IPS-11a (cell line): ENCODE measurements around the gene NOP58.
"Not testable (repeated sequence)": the region's sequence is repeated elsewhere in the genome, so short reads cannot be mapped to it uniquely, and the experiment has no call there.

Source experiments
- H3K4me3 ChIP-seq: one replicate; pipeline ENCODE4 v1.5.1; 2013; ENCODE audit warnings: low read depth, low read length, control low read depth

The NOP58 gene

GRCh38 chr2:202306034-202306433 is 40.5 kb downstream of the NOP58 start:
- no peak overlapping the region for H3K4me3 ChIP-seq

DNA sequence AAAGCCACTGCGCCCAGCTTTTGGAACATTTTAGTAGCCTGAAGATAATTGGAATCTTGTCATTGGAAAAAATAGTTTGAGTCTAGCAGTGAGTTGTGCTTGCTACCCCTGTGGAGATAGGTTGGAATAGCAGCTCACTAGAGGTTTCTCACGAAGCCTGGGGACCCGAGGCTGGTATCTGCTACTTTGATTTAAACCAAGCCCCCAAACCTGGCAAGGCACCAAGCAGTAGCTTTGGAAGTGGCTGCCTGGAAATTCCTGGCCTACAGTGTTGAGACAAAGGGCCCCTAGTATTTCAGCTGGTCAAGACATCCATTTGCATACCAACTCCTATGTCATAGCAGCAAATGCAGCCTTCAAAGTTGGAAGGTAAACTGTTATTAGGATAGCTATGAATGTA is 42.1 kb downstream of the NOP58 start:
- no peak overlapping the region for H3K4me3 ChIP-seq

DNA sequence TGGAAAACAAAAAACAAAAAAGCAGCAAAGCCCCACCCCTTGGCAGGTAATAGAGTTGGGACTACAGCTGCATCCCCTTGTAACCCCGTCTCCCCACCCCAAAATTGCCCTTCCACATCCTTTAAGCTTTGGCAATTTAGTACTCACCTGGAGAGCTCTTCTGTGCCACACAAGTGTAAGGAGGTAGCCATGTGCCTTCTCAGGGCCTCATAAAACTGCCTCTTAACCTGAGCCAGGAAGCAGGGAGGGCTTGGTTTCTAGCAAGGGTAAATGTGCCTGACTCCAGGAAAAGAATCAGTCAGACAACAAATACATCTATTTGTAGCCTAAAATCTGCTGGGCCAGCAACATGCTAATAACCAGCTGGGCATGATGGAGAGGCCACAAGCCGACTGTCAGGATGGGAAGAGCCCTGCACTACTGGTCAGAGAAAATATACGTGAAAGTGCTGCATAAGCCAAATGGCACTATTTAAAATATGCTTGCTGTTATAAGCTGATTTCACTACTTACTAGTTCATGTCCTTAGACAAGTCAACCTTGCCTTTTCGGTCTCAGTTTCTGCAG is 46.3 kb downstream of the NOP58 start:
- H3K4me3 ChIP-seq: no peak overlapping the region

DNA sequence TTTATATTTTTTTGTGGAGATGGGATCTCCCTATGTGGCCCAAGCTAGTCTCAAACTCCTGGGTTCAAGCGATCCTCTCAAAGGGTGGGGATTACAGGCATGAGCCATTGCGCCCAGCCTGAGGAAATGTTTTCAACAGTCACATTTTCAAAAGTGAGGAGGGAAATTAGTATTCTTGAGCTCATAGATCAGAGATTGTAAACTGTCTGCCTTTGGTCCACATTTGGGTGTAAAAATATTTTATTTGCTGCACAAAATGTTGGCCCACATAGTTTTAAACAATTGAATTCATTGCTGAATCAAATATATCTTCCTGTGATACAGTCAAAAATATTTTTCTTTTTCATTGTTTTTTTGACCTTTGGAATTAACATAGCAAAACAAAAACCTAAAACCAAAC is 48.6 kb downstream of the NOP58 start:
- H3K4me3 ChIP-seq: no peak overlapping the region

DNA sequence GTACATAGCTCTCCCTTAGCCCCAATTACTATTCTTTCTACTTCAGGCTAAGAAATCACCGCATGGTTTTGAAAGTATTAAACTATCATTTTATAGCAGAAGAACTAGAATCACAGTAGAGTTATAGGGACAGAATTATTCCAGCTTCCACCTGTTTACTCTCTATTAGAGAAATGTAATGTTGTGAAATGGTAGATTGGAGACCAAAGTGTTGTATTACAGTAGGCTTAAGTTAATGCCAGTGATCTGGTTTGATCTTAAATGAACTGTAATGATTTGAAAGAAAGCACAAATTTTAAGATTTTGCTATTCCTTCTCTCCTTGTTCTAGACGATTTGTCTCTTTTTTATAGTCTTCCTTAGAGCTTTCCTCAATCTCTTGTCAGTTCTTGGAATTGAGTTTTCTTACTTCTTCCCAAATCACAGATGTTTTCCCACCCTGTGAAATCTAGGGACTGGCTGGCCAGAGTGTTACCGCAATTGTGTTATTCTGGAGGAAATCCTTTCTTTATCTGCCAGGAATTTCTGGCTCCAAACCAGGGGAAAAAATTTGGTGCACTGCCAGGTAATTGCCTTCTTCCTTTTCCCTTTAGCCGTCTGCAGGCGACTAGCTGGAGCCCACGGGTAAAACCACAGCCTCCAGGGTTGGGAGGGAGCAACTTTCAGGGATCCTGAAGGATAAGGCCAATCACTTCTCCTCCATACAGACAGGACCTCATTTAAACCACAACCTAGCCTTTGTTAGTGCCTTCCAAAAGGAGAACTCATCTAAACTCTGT is 51.7 kb downstream of the NOP58 start:
- no peak overlapping the region for H3K4me3 ChIP-seq

GRCh38 chr2:202320362-202320761 is 54.8 kb downstream of the NOP58 start:
- H3K4me3 ChIP-seq: not testable (repeated sequence)

- no peak overlapping the region for H3K4me3 ChIP-seq
Observed at GRCh38 chr2:202322435-202322834, 56.9 kb downstream of the NOP58 start.

- no peak overlapping the region for H3K4me3 ChIP-seq
Observed at GRCh38 chr2:202327858-202328257, 62.3 kb downstream of the NOP58 start.

DNA sequence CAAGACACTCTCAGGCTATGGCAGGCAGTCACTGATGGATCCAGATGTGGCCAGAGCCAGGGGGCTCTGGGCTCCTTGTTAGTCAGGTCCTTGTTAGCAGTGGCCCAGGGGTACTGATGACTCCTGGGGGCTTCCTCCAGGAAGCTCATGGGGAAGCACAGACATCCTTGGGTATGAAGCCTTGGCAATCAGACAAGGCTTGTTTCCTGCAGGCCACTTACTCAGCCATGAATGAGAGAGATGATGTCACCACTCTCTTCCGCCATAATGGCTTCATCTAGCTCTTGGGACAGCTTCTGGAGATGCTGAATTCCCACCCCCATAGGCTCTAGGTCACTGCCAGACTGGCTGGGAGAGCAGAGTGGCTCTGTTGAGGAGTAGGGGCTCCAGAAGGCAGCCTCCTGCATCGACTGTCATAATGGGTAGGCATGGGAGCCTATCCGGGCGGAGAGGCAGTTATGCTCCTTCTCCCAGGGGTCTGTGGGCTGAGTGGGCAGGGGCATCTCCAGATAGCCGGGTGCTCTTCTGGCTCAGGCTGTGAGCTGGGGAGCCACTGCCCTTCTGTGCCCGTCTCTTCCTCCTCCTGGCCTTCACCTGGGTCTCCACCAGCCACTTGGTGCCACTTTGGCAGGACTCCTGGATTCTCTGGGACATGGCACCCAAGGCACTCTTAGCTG is 70.4 kb downstream of the NOP58 start:
- H3K4me3 ChIP-seq: no peak overlapping the region

GRCh38 chr2:202337151-202337550 is 71.6 kb downstream of the NOP58 start:
- H3K4me3 ChIP-seq: no peak overlapping the region

GRCh38 chr2:202337706-202338346 is 72.3 kb downstream of the NOP58 start:
- H3K4me3 ChIP-seq: no peak overlapping the region

DNA sequence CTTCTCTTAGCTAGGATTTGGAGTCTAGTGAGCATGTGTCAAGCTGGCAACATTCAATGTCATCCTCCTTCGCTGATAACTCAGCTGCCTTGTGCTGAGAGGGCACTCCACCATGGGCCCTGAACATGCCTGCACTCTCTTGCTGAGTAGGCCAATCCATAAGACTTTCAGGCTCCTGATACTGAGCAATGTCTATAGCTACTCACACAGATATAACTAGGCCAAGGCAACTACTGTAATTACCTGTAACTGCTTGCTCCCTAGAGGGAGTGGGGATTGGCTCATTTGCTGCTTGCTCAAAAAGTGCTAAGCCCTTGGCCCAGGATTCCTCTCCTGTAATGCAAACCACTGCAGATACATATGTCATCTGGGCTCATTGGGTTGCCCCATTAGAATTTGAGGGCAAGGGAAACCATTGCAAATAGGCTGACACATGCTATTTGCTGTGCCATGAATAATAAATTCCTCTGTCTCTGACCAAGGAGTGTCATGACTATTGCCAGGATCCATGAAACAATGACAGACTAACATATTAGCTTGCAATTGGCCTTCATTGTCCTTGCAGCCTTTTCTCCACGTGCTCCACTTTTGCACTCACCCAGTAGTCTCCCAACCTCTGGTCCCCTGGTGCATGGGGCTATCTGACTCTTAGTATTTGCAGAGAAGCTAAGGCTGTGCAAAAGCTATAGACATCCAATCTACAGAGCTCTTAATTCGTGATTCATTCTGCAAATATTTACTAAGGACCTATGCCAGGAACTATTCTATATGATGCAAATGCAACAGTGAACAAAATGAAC is 73.7 kb downstream of the NOP58 start:
- no peak overlapping the region for H3K4me3 ChIP-seq

GRCh38 chr2:202344178-202344577 is 78.6 kb downstream of the NOP58 start:
- H3K4me3 ChIP-seq: no peak overlapping the region

DNA sequence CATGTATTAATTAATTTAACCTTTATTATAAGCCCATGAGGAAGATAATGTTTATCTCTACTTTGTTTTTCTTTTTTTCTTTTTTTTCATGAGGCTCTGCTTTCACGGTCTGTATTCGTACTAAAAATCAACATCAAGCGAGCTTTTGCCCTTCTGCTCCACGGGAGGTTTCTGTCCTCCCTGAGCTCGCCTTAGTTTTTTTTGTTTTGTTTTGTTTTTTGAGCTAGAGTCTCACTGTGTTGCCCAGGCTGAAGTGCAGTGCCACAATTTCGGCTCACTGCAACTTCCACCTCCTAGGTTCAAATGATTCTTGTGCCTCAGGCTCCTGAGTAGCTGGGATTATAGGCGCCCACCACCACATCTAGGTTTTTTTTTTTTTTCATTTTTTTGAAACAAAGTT is 80.6 kb downstream of the NOP58 start:
- no peak overlapping the region for H3K4me3 ChIP-seq
